Measurements from ENCODE around the gene MTMR2. TPM values are rescaled to one million over a fixed set of nuclear protein-coding genes. Genes with fewer than 3 reads are reported as not detected.

The MTMR2 gene
- total RNA-seq, 2 donors from 2014 or later, result 32.8 to 37.7 TPM

DNA sequence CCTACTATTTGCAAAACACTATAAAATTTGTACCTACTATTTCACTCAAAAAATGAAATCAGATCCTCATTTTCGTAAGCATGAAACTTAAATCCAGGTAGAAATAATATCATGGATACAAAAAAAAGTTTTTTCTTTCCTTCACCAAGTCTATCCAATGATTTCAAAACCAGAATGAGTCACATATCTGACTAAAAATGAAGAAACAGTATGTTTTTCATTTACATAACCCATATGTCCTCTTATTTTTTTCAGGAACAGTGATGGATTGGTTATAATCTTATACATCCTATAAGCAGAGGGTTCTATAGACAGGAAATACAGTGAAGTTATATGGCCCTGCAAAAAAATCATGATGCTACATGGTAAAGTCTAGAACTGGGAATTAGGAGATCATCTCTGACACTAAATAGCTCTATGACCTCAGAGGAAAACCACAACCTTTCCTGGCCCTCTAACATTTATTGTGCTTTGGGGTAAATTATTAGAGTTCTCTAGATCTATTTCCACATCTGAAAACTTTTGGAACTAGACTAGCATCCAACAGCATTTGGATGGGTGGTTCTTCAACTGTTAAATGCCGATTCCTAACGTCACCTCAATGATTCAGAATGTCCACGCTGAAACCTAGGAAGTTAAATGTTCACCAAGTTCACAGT lies 10.9 kb downstream of the MTMR2 start:
- WGBS, result 90% methylated on average over 4 of the region's 4 CpGs
- no peaks in the 10 kb centered on the region for H3K9me3 ChIP-seq
- peaks cover 6% of the 10 kb centered on the region for H3K4me1 ChIP-seq (replicated peaks)
- H3K27me3 ChIP-seq (replicated peaks; ENCODE audit: insufficient read depth), result no peaks in the 10 kb centered on the region
- H3K27ac ChIP-seq, result no peak overlapping the region
- DNase-seq (ENCODE audit: low spot score), result no peak
- H3K4me3 ChIP-seq, result no peak overlapping the region
- intact Hi-C loops (cut with DNase I), result loop anchor here (10.0 kb wide), 1 partner anchor 68 kb away; no protein-coding TSS in a partner anchor
- no peaks in the 10 kb centered on the region for H3K36me3 ChIP-seq
- TF ChIP-seq POLR2A (IDR thresholded peaks at IDR 0.05), result no peak
- TF ChIP-seq POLR2AphosphoS5 (IDR thresholded peaks at IDR 0.05), result no peak
- TF ChIP-seq, protein P1, sequence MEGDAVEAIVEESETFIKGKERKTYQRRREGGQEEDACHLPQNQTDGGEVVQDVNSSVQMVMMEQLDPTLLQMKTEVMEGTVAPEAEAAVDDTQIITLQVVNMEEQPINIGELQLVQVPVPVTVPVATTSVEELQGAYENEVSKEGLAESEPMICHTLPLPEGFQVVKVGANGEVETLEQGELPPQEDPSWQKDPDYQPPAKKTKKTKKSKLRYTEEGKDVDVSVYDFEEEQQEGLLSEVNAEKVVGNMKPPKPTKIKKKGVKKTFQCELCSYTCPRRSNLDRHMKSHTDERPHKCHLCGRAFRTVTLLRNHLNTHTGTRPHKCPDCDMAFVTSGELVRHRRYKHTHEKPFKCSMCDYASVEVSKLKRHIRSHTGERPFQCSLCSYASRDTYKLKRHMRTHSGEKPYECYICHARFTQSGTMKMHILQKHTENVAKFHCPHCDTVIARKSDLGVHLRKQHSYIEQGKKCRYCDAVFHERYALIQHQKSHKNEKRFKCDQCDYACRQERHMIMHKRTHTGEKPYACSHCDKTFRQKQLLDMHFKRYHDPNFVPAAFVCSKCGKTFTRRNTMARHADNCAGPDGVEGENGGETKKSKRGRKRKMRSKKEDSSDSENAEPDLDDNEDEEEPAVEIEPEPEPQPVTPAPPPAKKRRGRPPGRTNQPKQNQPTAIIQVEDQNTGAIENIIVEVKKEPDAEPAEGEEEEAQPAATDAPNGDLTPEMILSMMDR (IDR thresholded peaks at IDR 0.05), result no peak

DNA sequence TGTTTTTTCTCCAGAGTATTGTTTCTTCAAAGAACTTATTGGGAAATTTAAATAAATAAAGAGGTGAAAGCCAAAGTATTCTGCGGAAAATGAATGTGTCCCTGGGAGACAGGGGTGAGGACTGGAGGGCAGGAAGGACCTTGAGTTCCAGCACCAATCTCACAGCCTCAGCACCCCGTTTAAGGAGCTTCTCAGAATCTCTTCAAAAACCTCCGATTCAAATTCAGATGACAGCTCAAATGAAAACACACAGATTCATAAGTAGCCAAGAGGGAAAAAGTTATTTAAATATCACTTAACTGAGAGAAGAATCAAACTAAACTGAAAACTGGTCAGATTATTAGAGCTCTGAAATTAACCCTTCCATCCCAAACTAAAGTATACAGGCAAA lies 12.5 kb downstream of the MTMR2 start:
- WGBS, result 86% methylated on average over 3 of the region's 3 CpGs
- TF ChIP-seq POLR2AphosphoS5 (IDR thresholded peaks at IDR 0.05), result no peak
- TF ChIP-seq, protein P1 (IDR thresholded peaks at IDR 0.05), result no peak
- no peak for TF ChIP-seq POLR2A (IDR thresholded peaks at IDR 0.05)
- no peak overlapping the region for H3K4me3 ChIP-seq
- intact Hi-C loops (cut with DNase I), result loop anchor here (10.0 kb wide), 1 partner anchor 67 kb away; no protein-coding TSS in a partner anchor
- H3K9me3 ChIP-seq, result no peaks in the 10 kb centered on the region
- H3K27ac ChIP-seq, result no peak overlapping the region
- DNase-seq (ENCODE audit: low spot score), result no peak
- no peaks in the 10 kb centered on the region for H3K4me1 ChIP-seq (replicated peaks)
- no peaks in the 10 kb centered on the region for H3K36me3 ChIP-seq
- H3K27me3 ChIP-seq (replicated peaks; ENCODE audit: insufficient read depth), result no peaks in the 10 kb centered on the region

DNA sequence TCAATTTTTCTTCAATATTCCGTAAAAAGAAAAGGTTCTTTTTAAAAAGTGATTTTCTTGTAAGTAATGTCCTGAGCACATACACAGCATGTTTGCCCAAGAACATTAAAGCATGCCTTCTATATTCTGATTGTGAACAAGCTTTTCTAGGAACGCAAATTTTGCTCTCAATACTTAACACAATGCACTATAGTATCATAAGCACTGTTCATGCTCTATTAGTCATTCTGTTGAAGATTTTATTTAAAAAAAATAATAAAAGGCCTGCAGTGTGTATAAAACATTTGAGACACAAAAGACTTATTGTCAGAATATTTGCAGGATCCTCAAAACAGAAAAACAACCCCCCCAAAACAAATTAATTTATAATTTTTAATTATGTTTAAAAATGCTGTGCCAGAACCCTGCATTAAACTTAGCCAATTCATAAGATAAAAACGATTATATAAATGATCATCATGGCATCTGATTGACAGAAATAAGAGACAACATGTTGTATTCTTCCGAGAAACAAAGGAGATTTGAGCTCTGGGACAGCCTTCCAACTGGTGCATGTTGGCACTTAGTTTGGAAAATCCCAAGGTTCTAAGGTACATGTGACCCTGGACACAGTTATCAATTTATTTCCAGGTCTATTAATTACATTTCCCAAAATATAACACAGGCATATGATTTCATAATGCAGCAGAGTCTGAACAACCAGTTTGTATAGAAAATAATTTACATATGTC lies 13.1 kb downstream of the MTMR2 start:
- TF ChIP-seq POLR2AphosphoS5 (IDR thresholded peaks at IDR 0.05), result no peak
- TF ChIP-seq, protein P1 (IDR thresholded peaks at IDR 0.05), result no peak
- TF ChIP-seq POLR2A (IDR thresholded peaks at IDR 0.05), result no peak
- 89% methylated on average over 4 of the region's 4 CpGs for WGBS
- no peak for DNase-seq (ENCODE audit: low spot score)

DNA sequence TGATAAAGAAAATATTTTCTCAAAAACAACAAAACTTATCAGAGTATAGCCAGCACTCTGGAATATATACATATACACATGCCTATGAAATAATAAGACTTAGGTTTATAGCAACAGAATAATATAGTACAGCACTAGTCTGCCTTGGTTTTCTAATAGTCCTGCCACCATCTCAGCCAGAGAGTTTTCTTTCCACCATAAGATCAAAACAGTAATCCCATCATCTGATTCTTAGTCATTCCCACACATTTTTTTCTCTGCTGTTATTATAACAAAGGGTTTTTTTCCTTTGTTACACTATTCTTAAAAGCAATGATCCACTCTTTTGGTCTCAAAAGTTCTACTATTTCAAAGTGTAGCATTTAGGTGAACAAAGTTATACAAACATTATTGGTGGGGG lies 15.1 kb downstream of the MTMR2 start:
- Histone ChIP-seq H3K9me3 (no peaks in the 10 kb centered on the region), H3K36me3 (no peaks in the 10 kb centered on the region), H3K4me1 (replicated peaks) (no peaks in the 10 kb centered on the region), H3K4me3 (no peak overlapping the region), H3K27me3 (replicated peaks; ENCODE audit: insufficient read depth) (no peaks in the 10 kb centered on the region), H3K27ac (no peak overlapping the region)
- no peak for TF ChIP-seq POLR2A (IDR thresholded peaks at IDR 0.05)
- intact Hi-C loops (cut with DNase I), result no loop called here
- DNase-seq (ENCODE audit: low spot score), result no peak

More for the DNA sequence above, 13.1 kb downstream of the MTMR2 start:
- Histone ChIP-seq H3K4me3 (no peak overlapping the region), H3K36me3 (no peaks in the 10 kb centered on the region), H3K27ac (no peak overlapping the region), H3K27me3 (replicated peaks; ENCODE audit: insufficient read depth) (no peaks in the 10 kb centered on the region), H3K4me1 (replicated peaks) (no peaks in the 10 kb centered on the region), H3K9me3 (no peaks in the 10 kb centered on the region)
- intact Hi-C loops (cut with DNase I), result loop anchor here (10.0 kb wide), 1 partner anchor 66 kb away; no protein-coding TSS in a partner anchor

DNA sequence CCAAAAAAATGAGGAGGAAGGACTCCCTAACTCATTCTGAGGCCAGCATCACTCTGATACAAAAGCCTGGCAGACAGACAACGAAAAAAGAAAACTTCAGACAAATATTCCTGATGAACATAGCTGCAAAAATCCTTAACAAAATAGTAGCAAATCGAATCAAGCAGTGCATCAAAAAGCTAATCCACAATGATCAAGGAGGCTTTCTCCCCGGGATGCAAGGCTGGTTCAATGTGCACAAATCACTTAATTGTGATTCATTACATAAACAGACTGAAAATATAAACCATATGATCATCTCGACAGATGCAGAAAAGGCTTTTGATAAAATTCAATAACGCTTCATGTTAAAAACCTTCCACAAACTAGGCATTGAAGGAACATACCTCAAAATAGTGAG lies 16.4 kb downstream of the MTMR2 start:
- H3K27ac ChIP-seq, result no peak overlapping the region
- WGBS, result 93% methylated on average over 5 of the region's 5 CpGs
- intact Hi-C loops (cut with DNase I), result no loop called here
- no peak for DNase-seq (ENCODE audit: low spot score)
- H3K27me3 ChIP-seq (replicated peaks; ENCODE audit: insufficient read depth), result no peaks in the 10 kb centered on the region
- H3K9me3 ChIP-seq, result no peaks in the 10 kb centered on the region
- H3K36me3 ChIP-seq, result no peaks in the 10 kb centered on the region
- no peak overlapping the region for H3K4me3 ChIP-seq
- no peaks in the 10 kb centered on the region for H3K4me1 ChIP-seq (replicated peaks)
- TF ChIP-seq POLR2AphosphoS5 (IDR thresholded peaks at IDR 0.05) (no peak), POLR2A (IDR thresholded peaks at IDR 0.05) (no peak)
- TF ChIP-seq, protein P1 (IDR thresholded peaks at IDR 0.05), result no peak

Measured in prostate gland (tissue), 2 donors.